Transverse colon (tissue), 4 donors: ENCODE results near the gene EXD3.

ENCODE experiments used
- EP300 ChIP-seq: sonication (generic); formaldehyde crosslinking; IDR thresholded peaks from one replicate; pipeline ENCODE4 v1.6.1; 2017; ENCODE audit warnings: antibody characterized with exemption, low read depth
- POLR2A ChIP-seq: fragments of 450-650 bp; IDR thresholded peaks from one replicate; pipeline ENCODE4 v1.6.1; 2016; ENCODE audit warnings: antibody characterized with exemption, mild to moderate bottlenecking, moderate library complexity
- POLR2AphosphoS5 ChIP-seq, 3 donors: sonication (generic); formaldehyde crosslinking; IDR thresholded peaks; one replicate each; pipeline ENCODE4 v1.6.1; 2016; ENCODE audit warnings: antibody characterized with exemption in 3 of 3
- TF ChIP-seq, protein P1 (sequence below), 5 experiments: fragments of 200-600 bp in 3 of 5; fragments of 450-650 bp in 2 of 5; sonication (generic) in 3 of 5; IDR thresholded peaks; 1 replicate in 2 of 5; 2 replicates in 3 of 5; pipeline ENCODE4 v1.5.1; 2016 to 2017; ENCODE audit warnings: antibody characterized with exemption in 5 of 5, inconsistent platforms in 3 of 5, mild to moderate bottlenecking in 2 of 5, moderate library complexity in 1 of 5

DNA sequence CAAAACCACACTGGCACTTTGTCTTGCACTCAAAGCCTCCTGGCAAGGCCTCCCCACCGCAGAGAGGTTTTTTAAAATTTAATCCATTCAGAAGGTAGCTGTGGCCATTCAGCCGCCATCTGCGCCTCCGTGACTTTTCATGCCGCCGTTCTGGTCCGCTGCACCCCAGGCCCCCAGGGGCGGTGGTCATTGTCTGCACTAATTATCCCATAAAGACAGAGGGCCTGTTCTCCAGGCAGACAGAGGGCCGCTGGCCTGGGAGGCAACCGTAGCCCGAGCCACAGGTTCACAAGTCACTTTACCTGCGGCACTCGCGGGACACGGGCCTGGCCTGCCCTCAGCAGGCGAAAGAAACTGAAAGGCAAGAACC is 49.4 kb downstream of the EXD3 start:
- TF ChIP-seq, protein P1, sequence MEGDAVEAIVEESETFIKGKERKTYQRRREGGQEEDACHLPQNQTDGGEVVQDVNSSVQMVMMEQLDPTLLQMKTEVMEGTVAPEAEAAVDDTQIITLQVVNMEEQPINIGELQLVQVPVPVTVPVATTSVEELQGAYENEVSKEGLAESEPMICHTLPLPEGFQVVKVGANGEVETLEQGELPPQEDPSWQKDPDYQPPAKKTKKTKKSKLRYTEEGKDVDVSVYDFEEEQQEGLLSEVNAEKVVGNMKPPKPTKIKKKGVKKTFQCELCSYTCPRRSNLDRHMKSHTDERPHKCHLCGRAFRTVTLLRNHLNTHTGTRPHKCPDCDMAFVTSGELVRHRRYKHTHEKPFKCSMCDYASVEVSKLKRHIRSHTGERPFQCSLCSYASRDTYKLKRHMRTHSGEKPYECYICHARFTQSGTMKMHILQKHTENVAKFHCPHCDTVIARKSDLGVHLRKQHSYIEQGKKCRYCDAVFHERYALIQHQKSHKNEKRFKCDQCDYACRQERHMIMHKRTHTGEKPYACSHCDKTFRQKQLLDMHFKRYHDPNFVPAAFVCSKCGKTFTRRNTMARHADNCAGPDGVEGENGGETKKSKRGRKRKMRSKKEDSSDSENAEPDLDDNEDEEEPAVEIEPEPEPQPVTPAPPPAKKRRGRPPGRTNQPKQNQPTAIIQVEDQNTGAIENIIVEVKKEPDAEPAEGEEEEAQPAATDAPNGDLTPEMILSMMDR (IDR thresholded peaks at IDR 0.05) = no peak
- TF ChIP-seq POLR2A = no peak
- no peak for TF ChIP-seq POLR2AphosphoS5 (IDR thresholded peaks at IDR 0.05)
- TF ChIP-seq EP300 = no peak
